ENCODE results near the gene HSD17B10.

- TF ChIP-seq ARNTL (CRISPR knock-in tag; IDR thresholded peaks at IDR 0.05; ENCODE audit: borderline replicate concordance, low read depth) (no peak), ZNF565 (CRISPR knock-in tag; conservative IDR thresholded peaks at IDR 0.05; ENCODE audit: low read depth) (no peak), CREB5 (CRISPR knock-in tag; IDR thresholded peaks at IDR 0.05; ENCODE audit: low read depth) (no peak), ZFP30 (CRISPR knock-in tag; IDR thresholded peaks at IDR 0.05) (no peak), PPARA (CRISPR knock-in tag; IDR thresholded peaks at IDR 0.05; ENCODE audit: borderline replicate concordance) (no peak), ESRRG (CRISPR knock-in tag; IDR thresholded peaks at IDR 0.05) (no peak), ZFP3 (CRISPR knock-in tag; IDR thresholded peaks at IDR 0.05) (no peak), PATZ1 (CRISPR knock-in tag; IDR thresholded peaks at IDR 0.05; ENCODE audit: borderline replicate concordance) (no peak)
Measured at GRCh38 chrX:53483416-53483815, 49.2 kb upstream of the HSD17B10 start.
